KOPT-K1 (cell line): ENCODE measurements around the gene SLC5A6.

Experiments
- H3K27ac ChIP-seq: fragments of 200-600 bp; sonication (generic); 2 replicates; pipeline ENCODE4 v1.5.1; 2016; ENCODE audit warnings: antibody characterized with exemption, mild to moderate bottlenecking, low read depth, low read length; ENCODE audit not compliant: poor library complexity, severe bottlenecking
- H3K36me3 ChIP-seq: fragments of 200-600 bp; sonication (generic); 2 replicates; pipeline ENCODE4 v1.5.1; 2017; ENCODE audit warnings: antibody characterized with exemption, mild to moderate bottlenecking, low read length, moderate library complexity; ENCODE audit not compliant: insufficient read depth
- H3K9me3 ChIP-seq: fragments of 200-600 bp; sonication (generic); 2 replicates; pipeline ENCODE4 v1.5.1; 2017; ENCODE audit warnings: antibody characterized with exemption, low read length, mild to moderate bottlenecking; ENCODE audit not compliant: insufficient read depth, poor library complexity, severe bottlenecking

SLC5A6 gene

GRCh38 chr2:27155069-27155520 is 57.0 kb downstream of the SLC5A6 start:
- H3K27ac ChIP-seq, result no peak overlapping the region
- no peaks in the 10 kb centered on the region for H3K36me3 ChIP-seq
- no peaks in the 10 kb centered on the region for H3K9me3 ChIP-seq

GRCh38 chr2:27154488-27154887 is 57.6 kb downstream of the SLC5A6 start:
- no peaks in the 10 kb centered on the region for H3K36me3 ChIP-seq
- H3K9me3 ChIP-seq, result no peaks in the 10 kb centered on the region
- no peak overlapping the region for H3K27ac ChIP-seq

GRCh38 chr2:27152796-27153464 is 59.1 kb downstream of the SLC5A6 start:
- no peak overlapping the region for H3K27ac ChIP-seq
- no peaks in the 10 kb centered on the region for H3K9me3 ChIP-seq
- H3K36me3 ChIP-seq, result no peaks in the 10 kb centered on the region

- Histone ChIP-seq H3K27ac (no peak overlapping the region), H3K36me3 (no peaks in the 10 kb centered on the region)
Observed at GRCh38 chr2:27152102-27152795, 59.8 kb downstream of the SLC5A6 start.

GRCh38 chr2:27150639-27151230 is 61.3 kb downstream of the SLC5A6 start:
- no peaks in the 10 kb centered on the region for H3K36me3 ChIP-seq
- no peak overlapping the region for H3K27ac ChIP-seq
- no peaks in the 10 kb centered on the region for H3K9me3 ChIP-seq

More at GRCh38 chr2:27152102-27152795, 59.8 kb downstream of the SLC5A6 start:
- no peaks in the 10 kb centered on the region for H3K9me3 ChIP-seq
